ENCODE data around the gene EWSR1.

DNA sequence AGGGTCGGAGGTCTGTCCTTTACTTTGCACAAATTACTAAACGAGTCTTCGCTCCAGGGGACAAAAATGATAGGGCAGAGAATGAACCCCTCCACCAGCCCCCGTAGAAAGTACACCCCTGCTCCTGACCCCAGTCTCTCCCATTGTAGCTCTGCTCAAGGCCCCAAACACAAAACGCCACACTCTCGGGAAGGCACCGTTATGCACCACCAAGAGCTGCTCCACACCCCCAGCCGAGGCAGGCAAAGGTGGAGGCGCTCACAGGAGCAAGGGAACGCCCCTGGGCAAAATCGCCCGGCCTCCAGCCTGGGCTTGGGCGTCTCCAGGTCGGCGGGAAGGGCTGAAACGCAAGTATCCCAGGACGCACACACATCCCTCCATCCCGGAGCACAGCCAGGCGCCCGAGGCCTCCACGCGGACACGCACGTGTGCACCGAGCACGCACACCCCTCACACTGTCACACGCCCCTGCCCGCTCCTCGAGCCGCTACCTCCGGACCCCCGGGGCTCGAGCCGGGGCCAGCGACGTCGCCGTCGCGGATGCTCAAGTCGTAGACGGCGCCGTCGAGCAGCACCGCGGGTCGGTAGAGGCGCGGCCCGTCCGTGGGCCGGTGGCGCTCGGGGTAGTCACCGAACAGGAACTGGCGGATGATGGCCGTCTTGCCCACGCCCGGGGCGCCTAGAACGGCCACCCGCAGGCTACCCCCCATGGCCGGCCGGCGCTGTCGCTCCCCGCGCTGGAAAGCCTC lies 46.6 kb downstream of the EWSR1 start:
- TF ChIP-seq, protein P1, sequence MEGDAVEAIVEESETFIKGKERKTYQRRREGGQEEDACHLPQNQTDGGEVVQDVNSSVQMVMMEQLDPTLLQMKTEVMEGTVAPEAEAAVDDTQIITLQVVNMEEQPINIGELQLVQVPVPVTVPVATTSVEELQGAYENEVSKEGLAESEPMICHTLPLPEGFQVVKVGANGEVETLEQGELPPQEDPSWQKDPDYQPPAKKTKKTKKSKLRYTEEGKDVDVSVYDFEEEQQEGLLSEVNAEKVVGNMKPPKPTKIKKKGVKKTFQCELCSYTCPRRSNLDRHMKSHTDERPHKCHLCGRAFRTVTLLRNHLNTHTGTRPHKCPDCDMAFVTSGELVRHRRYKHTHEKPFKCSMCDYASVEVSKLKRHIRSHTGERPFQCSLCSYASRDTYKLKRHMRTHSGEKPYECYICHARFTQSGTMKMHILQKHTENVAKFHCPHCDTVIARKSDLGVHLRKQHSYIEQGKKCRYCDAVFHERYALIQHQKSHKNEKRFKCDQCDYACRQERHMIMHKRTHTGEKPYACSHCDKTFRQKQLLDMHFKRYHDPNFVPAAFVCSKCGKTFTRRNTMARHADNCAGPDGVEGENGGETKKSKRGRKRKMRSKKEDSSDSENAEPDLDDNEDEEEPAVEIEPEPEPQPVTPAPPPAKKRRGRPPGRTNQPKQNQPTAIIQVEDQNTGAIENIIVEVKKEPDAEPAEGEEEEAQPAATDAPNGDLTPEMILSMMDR (IDR thresholded peaks at IDR 0.05; ENCODE audit: extremely low read depth in 1 of 2, insufficient read depth in 1 of 2, low read depth in 1 of 2, low read length in 2 of 2) = no peak
- TF ChIP-seq GATA2 (IDR thresholded peaks at IDR 0.05; ENCODE audit: insufficient read depth, insufficient read length, low read depth, low read length) = no peak
- TF ChIP-seq FOS (IDR thresholded peaks at IDR 0.05; ENCODE audit: borderline replicate concordance, insufficient read depth, low read length) = no peak
- TF ChIP-seq EZH2 (IDR thresholded peaks at IDR 0.05; ENCODE audit: borderline replicate concordance, low read depth, low read length, severe bottlenecking) = peak; percentile 67

Data from endothelial cell of umbilical vein (primary cell).